ENCODE measurements around the gene RPS16.
A peak's percentile ranks its signal among the peaks of the same experiment; 100 is the strongest.

RPS16 gene

GRCh38 chr19:39434123-39435076 is 1.3 kb downstream of the RPS16 start:
- Histone ChIP-seq H3K9ac (ENCODE audit: low read depth in 1 of 2, low read length in 2 of 2) (peak overlapping the region; percentile 37 to 95), H3K27ac (ENCODE audit: low read depth, low read length) (no peak overlapping the region), H3K36me3 (ENCODE audit: control insufficient read depth in 1 of 2, insufficient read depth in 2 of 2, low read length in 2 of 2) (peaks cover 14 to 24% of the 10 kb centered on the region in 2 donors), H3K4me1 (ENCODE audit: control insufficient read depth in 1 of 2, insufficient read depth in 2 of 2, low read length in 2 of 2) (peaks cover 19 to 36% of the 10 kb centered on the region in 2 donors), H3K27me3 (ENCODE audit: control insufficient read depth in 1 of 2, insufficient read depth in 2 of 2, low read length in 2 of 2) (no peaks in the 10 kb centered on the region), H3K4me3 (ENCODE audit: low read depth in 1 of 2, low read length in 2 of 2) (peak overlapping the region; percentile 97 to 99), H3K9me3 (ENCODE audit: control insufficient read depth in 1 of 2, low read length in 2 of 2) (no peaks in the 10 kb centered on the region)

GRCh38 chr19:39433480-39434079 is 2.2 kb downstream of the RPS16 start:
- H3K4me1 ChIP-seq (ENCODE audit: control insufficient read depth in 1 of 2, insufficient read depth in 2 of 2, low read length in 2 of 2), result peaks cover 19 to 40% of the 10 kb centered on the region in 2 donors
- peak overlapping the region in 1 of 2 donors; percentile 37 for H3K9ac ChIP-seq (ENCODE audit: low read depth in 1 of 2, low read length in 2 of 2)
- no peaks in the 10 kb centered on the region for H3K9me3 ChIP-seq (ENCODE audit: control insufficient read depth in 1 of 2, low read length in 2 of 2)
- H3K27ac ChIP-seq (ENCODE audit: low read depth, low read length), result no peak overlapping the region
- H3K36me3 ChIP-seq (ENCODE audit: control insufficient read depth in 1 of 2, insufficient read depth in 2 of 2, low read length in 2 of 2), result peaks cover 14 to 24% of the 10 kb centered on the region in 2 donors
- H3K4me3 ChIP-seq (ENCODE audit: low read depth in 1 of 2, low read length in 2 of 2), result no peak overlapping the region
- no peaks in the 10 kb centered on the region for H3K27me3 ChIP-seq (ENCODE audit: control insufficient read depth in 1 of 2, insufficient read depth in 2 of 2, low read length in 2 of 2)

GRCh38 chr19:39432677-39433025 is 3.1 kb downstream of the RPS16 start:
- Histone ChIP-seq H3K27ac (ENCODE audit: low read depth, low read length) (no peak overlapping the region), H3K27me3 (ENCODE audit: control insufficient read depth in 1 of 2, insufficient read depth in 2 of 2, low read length in 2 of 2) (no peaks in the 10 kb centered on the region), H3K9me3 (ENCODE audit: control insufficient read depth in 1 of 2, low read length in 2 of 2) (no peaks in the 10 kb centered on the region), H3K4me3 (ENCODE audit: low read depth in 1 of 2, low read length in 2 of 2) (no peak overlapping the region), H3K9ac (ENCODE audit: low read depth in 1 of 2, low read length in 2 of 2) (no peak overlapping the region), H3K4me1 (ENCODE audit: control insufficient read depth in 1 of 2, insufficient read depth in 2 of 2, low read length in 2 of 2) (peaks cover 19 to 41% of the 10 kb centered on the region in 2 donors), H3K36me3 (ENCODE audit: control insufficient read depth in 1 of 2, insufficient read depth in 2 of 2, low read length in 2 of 2) (peaks cover 14 to 24% of the 10 kb centered on the region in 2 donors)

GRCh38 chr19:39430675-39431593 is 4.8 kb downstream of the RPS16 start:
- H3K4me1 ChIP-seq (ENCODE audit: control insufficient read depth in 1 of 2, insufficient read depth in 2 of 2, low read length in 2 of 2), result peaks cover 12 to 36% of the 10 kb centered on the region in 2 donors

GRCh38 chr19:39428283-39429112 is 7.3 kb downstream of the RPS16 start:
- Histone ChIP-seq H3K27me3 (ENCODE audit: control insufficient read depth in 1 of 2, insufficient read depth in 2 of 2, low read length in 2 of 2) (no peaks in the 10 kb centered on the region), H3K9me3 (ENCODE audit: control insufficient read depth in 1 of 2, low read length in 2 of 2) (no peaks in the 10 kb centered on the region), H3K4me3 (ENCODE audit: low read depth in 1 of 2, low read length in 2 of 2) (no peak overlapping the region), H3K9ac (ENCODE audit: low read depth in 1 of 2, low read length in 2 of 2) (no peak overlapping the region), H3K4me1 (ENCODE audit: control insufficient read depth in 1 of 2, insufficient read depth in 2 of 2, low read length in 2 of 2) (peaks cover 0 to 16% of the 10 kb centered on the region in 2 donors), H3K36me3 (ENCODE audit: control insufficient read depth in 1 of 2, insufficient read depth in 2 of 2, low read length in 2 of 2) (peaks cover 8 to 18% of the 10 kb centered on the region in 2 donors), H3K27ac (ENCODE audit: low read depth, low read length) (peak overlapping the region; percentile 33)

More at GRCh38 chr19:39430675-39431593, 4.8 kb downstream of the RPS16 start:
- Histone ChIP-seq H3K27ac (ENCODE audit: low read depth, low read length) (peak overlapping the region; percentile 53), H3K4me3 (ENCODE audit: low read depth in 1 of 2, low read length in 2 of 2) (peak overlapping the region in 1 of 2 donors; percentile 34), H3K9me3 (ENCODE audit: control insufficient read depth in 1 of 2, low read length in 2 of 2) (no peaks in the 10 kb centered on the region), H3K9ac (ENCODE audit: low read depth in 1 of 2, low read length in 2 of 2) (no peak overlapping the region), H3K36me3 (ENCODE audit: control insufficient read depth in 1 of 2, insufficient read depth in 2 of 2, low read length in 2 of 2) (peaks cover 14 to 24% of the 10 kb centered on the region in 2 donors), H3K27me3 (ENCODE audit: control insufficient read depth in 1 of 2, insufficient read depth in 2 of 2, low read length in 2 of 2) (no peaks in the 10 kb centered on the region)

- Histone ChIP-seq H3K4me3 (ENCODE audit: low read depth in 1 of 2, low read length in 2 of 2) (no peak overlapping the region), H3K36me3 (ENCODE audit: control insufficient read depth in 1 of 2, insufficient read depth in 2 of 2, low read length in 2 of 2) (peaks cover 0 to 10% of the 10 kb centered on the region in 2 donors), H3K9me3 (ENCODE audit: control insufficient read depth in 1 of 2, low read length in 2 of 2) (no peaks in the 10 kb centered on the region), H3K27me3 (ENCODE audit: control insufficient read depth in 1 of 2, insufficient read depth in 2 of 2, low read length in 2 of 2) (no peaks in the 10 kb centered on the region), H3K4me1 (ENCODE audit: control insufficient read depth in 1 of 2, insufficient read depth in 2 of 2, low read length in 2 of 2) (peaks cover 0 to 13% of the 10 kb centered on the region in 2 donors), H3K9ac (ENCODE audit: low read depth in 1 of 2, low read length in 2 of 2) (no peak overlapping the region), H3K27ac (ENCODE audit: low read depth, low read length) (no peak overlapping the region)
Measured at GRCh38 chr19:39427707-39428106, 8.0 kb downstream of the RPS16 start.

- peaks cover 0 to 11% of the 10 kb centered on the region in 2 donors for H3K4me1 ChIP-seq (ENCODE audit: control insufficient read depth in 1 of 2, insufficient read depth in 2 of 2, low read length in 2 of 2)
- H3K9ac ChIP-seq (ENCODE audit: low read depth in 1 of 2, low read length in 2 of 2), result no peak overlapping the region
- H3K9me3 ChIP-seq (ENCODE audit: control insufficient read depth in 1 of 2, low read length in 2 of 2), result no peaks in the 10 kb centered on the region
- H3K27me3 ChIP-seq (ENCODE audit: control insufficient read depth in 1 of 2, insufficient read depth in 2 of 2, low read length in 2 of 2), result no peaks in the 10 kb centered on the region
- peaks cover 0 to 5% of the 10 kb centered on the region in 2 donors for H3K36me3 ChIP-seq (ENCODE audit: control insufficient read depth in 1 of 2, insufficient read depth in 2 of 2, low read length in 2 of 2)
- H3K27ac ChIP-seq (ENCODE audit: low read depth, low read length), result no peak overlapping the region
- no peak overlapping the region for H3K4me3 ChIP-seq (ENCODE audit: low read depth in 1 of 2, low read length in 2 of 2)
Measured at GRCh38 chr19:39426170-39426569, 9.6 kb downstream of the RPS16 start.

GRCh38 chr19:39425744-39426143 is 10.0 kb downstream of the RPS16 start:
- Histone ChIP-seq H3K27ac (ENCODE audit: low read depth, low read length) (no peak overlapping the region), H3K27me3 (ENCODE audit: control insufficient read depth in 1 of 2, insufficient read depth in 2 of 2, low read length in 2 of 2) (no peaks in the 10 kb centered on the region), H3K9ac (ENCODE audit: low read depth in 1 of 2, low read length in 2 of 2) (no peak overlapping the region), H3K36me3 (ENCODE audit: control insufficient read depth in 1 of 2, insufficient read depth in 2 of 2, low read length in 2 of 2) (peaks cover 0 to 5% of the 10 kb centered on the region in 2 donors), H3K4me1 (ENCODE audit: control insufficient read depth in 1 of 2, insufficient read depth in 2 of 2, low read length in 2 of 2) (peaks cover 0 to 8% of the 10 kb centered on the region in 2 donors), H3K9me3 (ENCODE audit: control insufficient read depth in 1 of 2, low read length in 2 of 2) (no peaks in the 10 kb centered on the region), H3K4me3 (ENCODE audit: low read depth in 1 of 2, low read length in 2 of 2) (no peak overlapping the region)

GRCh38 chr19:39424934-39425333 is 10.8 kb downstream of the RPS16 start:
- Histone ChIP-seq H3K9me3 (ENCODE audit: control insufficient read depth in 1 of 2, low read length in 2 of 2) (no peaks in the 10 kb centered on the region), H3K27ac (ENCODE audit: low read depth, low read length) (no peak overlapping the region), H3K36me3 (ENCODE audit: control insufficient read depth in 1 of 2, insufficient read depth in 2 of 2, low read length in 2 of 2) (peaks cover 0 to 5% of the 10 kb centered on the region in 2 donors), H3K27me3 (ENCODE audit: control insufficient read depth in 1 of 2, insufficient read depth in 2 of 2, low read length in 2 of 2) (no peaks in the 10 kb centered on the region), H3K4me3 (ENCODE audit: low read depth in 1 of 2, low read length in 2 of 2) (no peak overlapping the region), H3K4me1 (ENCODE audit: control insufficient read depth in 1 of 2, insufficient read depth in 2 of 2, low read length in 2 of 2) (peaks cover 0 to 5% of the 10 kb centered on the region in 2 donors), H3K9ac (ENCODE audit: low read depth in 1 of 2, low read length in 2 of 2) (no peak overlapping the region)

All from duodenal mucosa (tissue), 2 donors.